CD4-positive, alpha-beta T cell (primary cell): ENCODE measurements around the gene OR51B5. TPM values are rescaled to one million over a fixed set of nuclear protein-coding genes. Genes with fewer than 3 reads are reported as not detected.

Source experiments
- ATAC-seq: fragments of 200-7000 bp; cut with Tn5 transposase; one replicate; pipeline ENCODE4 v1.10.0; 2022; ENCODE audit warnings: mild to moderate bottlenecking; ENCODE audit not compliant: poor library complexity
- CTCF ChIA-PET: fragments of 350-600 bp; sonication (Branson Sonifier 250); formaldehyde crosslinking; loops from one replicate; lab custom pipeline; 2021; ENCODE audit warnings: antibody characterized with exemption, inconsistent platforms; lab: Charles Lee
- POLR2A ChIA-PET: fragments of 350-600 bp; sonication (Branson Sonifier 250); formaldehyde crosslinking; loops from one replicate; lab custom pipeline; 2021; ENCODE audit warnings: antibody characterized with exemption, inconsistent platforms; lab: Charles Lee
- DNase-seq, 14 experiments: peaks; one replicate each; pipeline ENCODE4 v3.0.0-alpha.2; 2013 to 2020; ENCODE audit warnings: mixed read lengths in 2 of 14
- H3K27ac ChIP-seq, 2 donors: one replicate each; pipeline versions ENCODE4 v1.5.1 to v1.7.0; 2013; ENCODE audit warnings: low read length in 2 of 2, low read depth in 1 of 2, mild to moderate bottlenecking in 1 of 2
- H3K27me3 ChIP-seq, 2 experiments: 1 replicate in 1 of 2; 2 replicates in 1 of 2; pipeline versions ENCODE4 v1.6.1 to v1.7.0; 2013; ENCODE audit warnings: low read length in 2 of 2, control low read depth in 1 of 2, mild to moderate bottlenecking in 1 of 2, moderate library complexity in 1 of 2; ENCODE audit not compliant: insufficient read depth in 2 of 2, control insufficient read depth in 1 of 2
- H3K36me3 ChIP-seq: one replicate; pipeline ENCODE4 v1.6.1; 2013; ENCODE audit warnings: low read length, control low read depth; ENCODE audit not compliant: insufficient read depth
- H3K4me1 ChIP-seq: one replicate; pipeline ENCODE4 v1.6.1; 2013; ENCODE audit warnings: low read length, control low read depth; ENCODE audit not compliant: insufficient read depth
- H3K4me3 ChIP-seq: one replicate; pipeline ENCODE4 v1.5.1; 2013; ENCODE audit warnings: mild to moderate bottlenecking, low read length, moderate library complexity
- H3K9me3 ChIP-seq, 2 experiments: 1 replicate in 1 of 2; 2 replicates in 1 of 2; pipeline versions ENCODE4 v1.6.1 to v1.7.0; 2013; ENCODE audit warnings: low read length in 2 of 2, mild to moderate bottlenecking in 2 of 2, control low read depth in 1 of 2, moderate library complexity in 1 of 2; ENCODE audit not compliant: control insufficient read depth in 1 of 2, insufficient read depth in 1 of 2
- H3K27ac Mint-ChIP-seq: one replicate; pipeline ENCODE4 v1.8.0; 2020; ENCODE audit warnings: mixed read lengths
- H3K27me3 Mint-ChIP-seq: one replicate; pipeline ENCODE4 v1.8.0; 2021; ENCODE audit warnings: mixed read lengths
- H3K36me3 Mint-ChIP-seq: one replicate; pipeline ENCODE4 v1.8.0; 2021; ENCODE audit warnings: low read depth, mixed read lengths
- H3K4me1 Mint-ChIP-seq: one replicate; pipeline ENCODE4 v1.8.0; 2021; ENCODE audit warnings: low read depth, mixed read lengths
- H3K4me3 Mint-ChIP-seq: one replicate; pipeline ENCODE4 v1.8.0; 2020; ENCODE audit warnings: mild to moderate bottlenecking, mixed read lengths
- H3K9me3 Mint-ChIP-seq: one replicate; pipeline ENCODE4 v1.8.0; 2020; ENCODE audit warnings: mixed read lengths
- CTCF ChIP-seq: fragments of 200-600 bp; IDR thresholded peaks from one replicate; pipeline ENCODE4 v1.8.0; 2022; ENCODE audit warnings: antibody characterized with exemption, mild to moderate bottlenecking
- intact Hi-C, 2 experiments: fragments of 100-400 bp; cut with DNase I in 1 of 2; cut with micrococcal nuclease in 1 of 2; formaldehyde crosslinking; loops; one replicate each; pipeline versions ENCODE4 v1.15.1 to v1.9.0; 2023 to 2025; cut with DNase I, micrococcal nuclease
- total RNA-seq, 174 experiments: library from RNA in 2 of 174; stranded (reverse) in 2 of 174; gene quantifications; one replicate each; pipeline ENCODE4 v1.2.3 and lab custom pipeline; 2021 to 2026

The OR51B5 gene
- total RNA-seq, 2 experiments from 2014 or later = 0.30 TPM; not detected in 1

- no peak for ATAC-seq
- Histone ChIP-seq H3K9me3 (peaks cover 0 to 3% of the 10 kb centered on the region in 2 experiments), H3K27ac (no peak within 1 kb of the TSS), H3K4me1 (no peaks in the 10 kb centered on the region), H3K27me3 (peaks cover 0 to 4% of the 10 kb centered on the region in 2 experiments), H3K36me3 (no peaks in the 10 kb centered on the region), H3K4me3 (no peak within 1 kb of the TSS)
- CTCF ChIA-PET = no interaction called here
- Mint-ChIP-seq H3K4me3 (no peak within 1 kb of the TSS), H3K4me1 (no peaks in the 10 kb centered on the region), H3K9me3 (no peaks in the 10 kb centered on the region), H3K27ac (no peak within 1 kb of the TSS), H3K36me3 (no peaks in the 10 kb centered on the region), H3K27me3 (peaks cover 19% of the 10 kb centered on the region)
- no peak for TF ChIP-seq CTCF
- POLR2A ChIA-PET = no interaction called here
- intact Hi-C loops = no loop called here
- DNase-seq = no peak
Measured at GRCh38 chr11:5351208-5351607, 7.9 kb upstream of the OR51B5 start, which contains the start of gene OR51B6. OR51B6 (plus strand) TSS chr11:5351508; CDS start chr11:5351508, 0 bp downstream.

DNA sequence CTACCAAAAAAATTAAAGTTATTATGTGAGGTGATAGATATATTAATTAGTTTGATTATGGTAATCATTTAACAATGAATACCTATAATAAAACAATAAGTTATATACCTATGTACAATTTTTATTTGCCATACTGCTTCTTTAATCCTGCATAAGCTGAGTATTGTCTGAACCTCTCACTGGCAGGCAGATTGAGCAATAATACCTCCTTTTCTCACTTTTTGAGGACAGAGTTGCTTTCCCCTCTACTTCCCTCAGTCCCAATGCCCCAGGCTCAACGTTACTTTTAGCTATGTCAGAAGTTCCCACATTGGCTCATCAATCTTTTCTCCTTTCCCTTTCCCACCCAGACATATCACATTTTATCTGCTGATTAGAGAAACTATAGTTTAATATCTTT, 6.2 kb upstream of the OR51B5 start:
- H3K36me3 ChIP-seq = no peaks in the 10 kb centered on the region
- H3K9me3 Mint-ChIP-seq = no peaks in the 10 kb centered on the region
- H3K27ac ChIP-seq = no peak overlapping the region
- no peak overlapping the region for H3K4me3 Mint-ChIP-seq
- ChIA-PET POLR2A (no interaction called here), CTCF (no interaction called here)
- H3K36me3 Mint-ChIP-seq = no peaks in the 10 kb centered on the region
- H3K27me3 Mint-ChIP-seq = peaks cover 19% of the 10 kb centered on the region
- peaks cover 0 to 3% of the 10 kb centered on the region in 2 experiments for H3K27me3 ChIP-seq
- H3K9me3 ChIP-seq = peaks cover 0 to 2% of the 10 kb centered on the region in 2 experiments
- intact Hi-C loops = no loop called here
- TF ChIP-seq CTCF = no peak
- H3K4me1 Mint-ChIP-seq = no peaks in the 10 kb centered on the region
- no peaks in the 10 kb centered on the region for H3K4me1 ChIP-seq
- no peak overlapping the region for H3K27ac Mint-ChIP-seq
- DNase-seq = no peak
- H3K4me3 ChIP-seq = no peak overlapping the region
- no peak for ATAC-seq

DNA sequence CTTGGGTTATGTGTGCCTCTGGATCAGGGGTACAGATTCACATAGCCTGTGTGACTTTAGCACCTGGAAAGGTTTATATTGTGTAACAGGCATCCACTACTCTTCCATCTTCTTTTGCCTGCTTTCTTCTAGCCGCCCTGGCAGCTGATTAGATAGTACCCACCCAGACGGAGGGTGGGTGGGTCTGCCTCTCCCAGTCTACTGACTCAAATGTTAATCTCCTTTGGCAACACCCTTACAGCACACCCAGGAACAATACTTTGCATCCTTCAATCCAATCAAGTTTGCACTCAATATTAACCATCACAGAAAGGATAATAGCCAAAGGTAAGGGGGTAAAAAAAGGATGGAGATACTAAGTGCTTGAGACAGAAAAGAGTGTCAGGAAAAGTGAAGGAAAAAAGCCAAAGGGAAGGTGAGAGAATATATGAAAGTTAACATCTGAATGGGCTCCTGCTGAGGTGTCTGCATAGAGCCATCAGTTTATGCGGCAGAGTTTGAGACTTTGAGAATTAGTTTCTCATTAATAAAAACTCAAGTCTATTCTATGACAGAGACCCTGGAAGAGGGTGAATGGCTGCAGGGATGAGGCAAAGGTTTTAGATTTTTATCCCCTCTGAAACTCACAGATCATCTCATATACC, 5.3 kb upstream of the OR51B5 start:
- H3K27ac Mint-ChIP-seq = no peak overlapping the region
- peaks cover 19% of the 10 kb centered on the region for H3K27me3 Mint-ChIP-seq
- Histone ChIP-seq H3K9me3 (no peaks in the 10 kb centered on the region), H3K27me3 (no peaks in the 10 kb centered on the region), H3K4me1 (no peaks in the 10 kb centered on the region), H3K36me3 (no peaks in the 10 kb centered on the region), H3K4me3 (no peak overlapping the region), H3K27ac (no peak overlapping the region)
- CTCF ChIA-PET = no interaction called here
- POLR2A ChIA-PET = no interaction called here
- TF ChIP-seq CTCF = no peak
- intact Hi-C loops = no loop called here
- H3K4me1 Mint-ChIP-seq = no peaks in the 10 kb centered on the region
- DNase-seq (no peak), ATAC-seq (no peak)
- H3K4me3 Mint-ChIP-seq = no peak overlapping the region
- no peaks in the 10 kb centered on the region for H3K36me3 Mint-ChIP-seq
- H3K9me3 Mint-ChIP-seq = no peaks in the 10 kb centered on the region
